GM19452 (cell line): ENCODE results near the gene KRT20.

Experiments used
- ATAC-seq: cut with Tn5 transposase; IDR thresholded peaks from one replicate; pipeline ENCODE4 v1.9.1; 2021; ENCODE audit not compliant: unreplicated experiment

KRT20 gene

DNA sequence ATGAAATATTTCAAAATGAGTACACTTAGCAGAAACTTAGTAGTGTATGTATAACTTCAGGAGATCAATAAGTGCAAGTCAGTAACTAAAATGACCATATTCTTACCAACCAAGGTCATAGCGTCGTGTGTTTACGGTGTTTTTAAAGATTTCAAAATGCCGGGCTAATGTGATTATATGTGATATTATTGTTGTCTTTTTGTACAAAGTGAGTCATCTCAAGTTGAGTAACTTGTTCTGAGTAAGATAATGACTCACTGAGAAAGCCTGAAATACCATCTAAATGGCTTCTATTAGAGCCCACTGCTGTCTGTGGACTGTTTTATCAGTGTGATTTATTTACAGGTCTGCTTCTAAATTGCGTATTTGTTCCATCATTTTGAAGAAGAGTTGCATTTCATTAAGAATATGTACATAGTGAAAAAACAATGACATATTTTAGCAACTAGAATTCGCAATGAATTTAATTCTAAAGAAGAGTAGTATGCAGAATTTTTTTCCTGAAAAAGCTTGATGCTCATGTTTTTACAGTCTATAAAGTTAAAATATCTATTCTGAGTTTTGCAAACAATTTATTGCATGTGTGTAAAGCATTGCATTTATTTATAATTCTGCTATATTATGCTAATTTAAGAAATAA, 30.7 kb downstream of the KRT20 start:
- ATAC-seq, result no peak

DNA sequence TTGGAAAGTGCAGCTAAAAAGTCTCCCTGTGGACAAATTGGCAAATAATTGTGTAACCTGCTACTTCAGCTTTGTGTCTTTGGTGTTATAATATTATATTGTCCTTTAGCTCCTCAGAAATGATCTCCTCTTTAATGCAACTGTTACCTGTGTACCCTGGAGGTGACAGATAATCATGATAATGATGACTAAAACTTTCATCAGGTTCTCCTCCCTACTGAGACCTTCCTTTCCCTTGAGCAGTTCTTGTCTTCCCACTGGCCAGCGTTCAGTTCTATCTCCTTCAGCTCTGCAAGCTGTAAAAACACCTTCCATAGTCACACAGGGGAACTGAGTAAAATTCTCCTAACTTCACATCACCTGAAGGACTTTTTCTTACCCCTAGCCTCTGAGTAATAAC, 32.7 kb downstream of the KRT20 start:
- no peak for ATAC-seq

DNA sequence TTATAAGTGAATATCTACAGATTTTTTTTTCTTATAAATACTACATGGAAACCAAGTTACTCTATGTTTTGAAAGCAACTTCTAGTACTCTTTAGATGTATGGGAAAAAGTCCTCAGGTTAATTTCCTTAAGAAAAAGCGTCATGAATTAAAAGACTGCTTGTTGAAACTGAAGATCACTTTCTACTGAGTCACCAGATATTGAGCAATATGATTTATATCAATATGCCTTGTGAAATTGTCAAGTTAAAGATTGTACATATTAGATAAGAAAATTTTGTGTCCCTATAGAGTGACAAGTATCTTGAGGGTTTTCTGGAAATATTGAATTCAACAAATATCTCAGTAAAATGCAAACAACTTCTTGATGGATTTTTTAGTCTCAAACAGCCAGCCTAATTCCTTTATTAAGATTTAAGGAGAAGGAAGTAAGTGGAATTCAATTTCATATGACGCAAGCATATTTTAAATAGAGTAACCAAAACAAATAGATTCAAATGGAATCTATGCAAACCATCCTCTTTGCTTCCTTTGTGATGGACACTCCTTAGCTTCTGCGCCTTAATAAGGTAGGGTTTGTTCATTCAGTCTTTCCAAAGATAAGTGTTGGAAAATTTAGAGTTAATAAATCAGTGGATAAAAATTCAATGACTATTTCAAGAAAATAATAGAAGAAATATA, 34.6 kb downstream of the KRT20 start:
- ATAC-seq, result no peak

DNA sequence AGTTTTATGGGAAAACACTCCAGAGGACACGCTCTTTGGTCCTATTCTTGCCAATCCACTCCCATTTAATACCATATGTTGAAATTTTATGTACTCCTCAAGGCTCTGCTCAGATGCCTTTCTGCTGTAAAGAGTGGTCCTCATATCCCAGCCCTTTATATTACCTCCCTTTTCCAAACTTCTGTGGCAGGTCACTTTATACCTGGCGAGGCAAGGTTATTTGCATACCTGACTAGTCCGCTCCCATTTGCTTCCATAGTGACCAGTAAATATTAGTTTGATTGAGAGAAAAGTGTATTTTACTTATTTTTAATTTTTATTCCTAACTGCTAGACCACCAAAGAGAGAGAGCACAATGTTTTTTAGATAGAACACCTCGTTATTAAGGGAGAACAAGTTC, 35.3 kb downstream of the KRT20 start:
- no peak for ATAC-seq

DNA sequence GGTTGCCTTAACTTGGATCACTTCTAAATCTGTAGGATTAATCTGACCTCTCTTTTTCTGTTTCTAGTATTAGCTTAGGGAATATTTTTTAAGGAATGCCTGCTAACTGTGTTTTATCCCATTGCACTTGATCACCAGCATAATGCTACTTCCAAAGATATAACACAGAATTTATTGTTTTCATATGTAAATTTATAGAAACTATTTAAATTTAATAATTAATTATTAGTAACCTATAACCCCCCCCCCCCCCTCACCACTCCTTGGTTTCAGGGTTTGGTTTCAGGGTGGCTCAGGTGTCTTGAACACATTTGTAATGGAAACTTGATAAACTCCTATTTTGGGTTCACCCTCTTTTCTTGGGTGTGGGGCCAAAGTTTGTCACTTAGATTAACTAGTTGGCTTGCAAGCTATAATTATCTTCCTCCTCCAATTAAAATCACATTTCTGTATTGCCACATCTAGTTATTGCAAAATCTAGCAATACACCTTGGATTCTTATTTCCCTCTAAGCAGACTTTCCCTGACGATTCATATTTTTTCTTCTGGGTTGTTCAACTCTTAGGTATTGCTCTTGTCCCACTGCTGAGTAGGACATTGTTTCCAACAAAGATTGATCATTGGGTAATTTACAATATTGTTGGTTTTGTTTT, 36.3 kb downstream of the KRT20 start:
- ATAC-seq, result no peak

- ATAC-seq, result no peak
Measured at GRCh38 chr17:40846515-40847144, 38.4 kb downstream of the KRT20 start.

DNA sequence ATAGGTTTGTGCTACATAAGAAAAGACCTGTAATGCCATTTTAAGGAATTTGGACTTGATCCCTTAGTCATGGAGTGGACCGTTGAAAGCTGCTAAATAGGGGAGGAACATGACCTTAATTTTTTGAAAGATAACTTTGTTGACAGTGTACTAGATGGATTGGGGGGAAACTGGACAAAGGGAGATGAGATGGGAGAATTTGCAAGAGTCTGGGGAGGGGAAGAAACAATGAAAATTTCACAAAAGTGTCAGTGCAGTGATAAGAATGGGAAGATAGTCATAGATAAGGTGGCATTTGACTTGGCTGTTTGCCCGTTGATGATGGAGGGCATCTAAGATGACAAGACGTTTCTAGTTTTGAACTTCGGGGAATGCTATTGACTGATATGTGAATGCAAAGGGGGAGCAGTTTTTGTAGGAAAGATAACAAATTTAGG, 40.4 kb downstream of the KRT20 start:
- no peak for ATAC-seq

GRCh38 chr17:40843242-40843641, 41.8 kb downstream of the KRT20 start:
- ATAC-seq, result no peak

- no peak for ATAC-seq
Measured at GRCh38 chr17:40841246-40841645, 43.8 kb downstream of the KRT20 start.

DNA sequence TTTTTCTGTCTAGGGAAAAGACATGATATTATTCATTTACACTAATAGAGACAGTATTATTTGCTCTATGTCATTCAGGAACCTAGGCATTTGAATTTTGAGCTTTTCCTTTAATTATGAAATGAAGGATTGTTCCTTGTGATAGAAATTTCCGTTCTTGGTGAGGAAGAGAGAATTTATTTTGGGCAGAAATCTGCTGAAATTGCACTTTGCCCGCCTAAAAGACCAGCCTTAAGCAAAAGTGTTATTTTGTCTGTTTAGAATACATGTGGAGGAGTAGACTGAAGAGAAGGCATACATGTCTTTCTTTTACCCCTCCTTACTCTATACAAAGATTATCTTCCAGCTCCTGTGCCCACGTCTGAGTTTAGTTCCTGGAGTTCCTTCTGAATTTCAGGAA, 45.8 kb downstream of the KRT20 start:
- no peak for ATAC-seq

DNA sequence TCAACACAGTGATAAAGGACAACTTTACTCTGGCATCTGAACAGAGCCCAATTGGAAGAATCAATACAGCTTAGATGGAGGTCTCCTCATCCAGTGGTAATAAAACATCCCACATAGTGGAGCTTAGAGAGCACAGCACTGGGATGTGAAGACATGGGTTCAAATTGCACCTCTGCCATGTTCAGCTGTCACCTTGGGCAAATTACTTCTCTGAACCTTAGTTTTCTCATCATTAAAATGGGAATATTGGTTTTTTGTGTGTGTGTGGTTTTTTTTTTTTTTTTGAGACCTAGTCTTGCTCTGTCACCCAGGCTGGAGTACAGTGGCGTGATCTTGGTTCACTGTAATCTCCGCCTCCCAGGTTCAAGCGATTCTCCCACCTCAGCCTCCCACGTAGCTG, 49.0 kb downstream of the KRT20 start:
- ATAC-seq, result no peak

- no peak for ATAC-seq
Measured at GRCh38 chr17:40833882-40834281, 51.2 kb downstream of the KRT20 start.

GRCh38 chr17:40832840-40833239, 52.2 kb downstream of the KRT20 start:
- ATAC-seq, result no peak

GRCh38 chr17:40830085-40830776, 54.8 kb downstream of the KRT20 start:
- no peak for ATAC-seq

DNA sequence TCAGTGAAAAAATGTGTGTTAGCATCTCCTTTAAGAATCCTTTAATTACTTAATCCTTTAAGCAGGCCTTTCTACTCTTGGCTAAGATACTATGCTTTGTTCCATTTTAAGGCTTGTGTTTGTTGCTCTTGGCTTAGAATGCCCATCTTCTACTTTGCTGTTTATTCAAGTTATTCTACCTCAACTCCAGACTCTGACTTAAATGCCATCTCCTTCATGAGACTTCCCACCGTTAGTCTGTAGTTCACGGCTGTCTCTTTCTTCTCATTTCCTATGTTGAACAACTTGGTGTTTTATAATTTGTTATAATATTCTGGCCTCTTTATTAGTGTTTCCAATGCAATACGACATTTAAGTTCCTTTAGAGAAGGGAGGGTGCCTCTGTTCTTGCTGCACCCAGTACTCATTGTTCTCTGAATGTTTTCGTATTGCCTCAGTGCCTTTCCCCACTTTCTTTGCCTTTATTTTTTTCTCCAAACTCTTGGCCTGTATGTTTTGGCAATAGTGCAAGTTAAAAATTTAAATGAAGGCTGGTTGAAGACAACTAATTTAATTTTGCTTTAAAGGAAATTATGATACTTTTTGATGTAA, 56.5 kb downstream of the KRT20 start:
- no peak for ATAC-seq

- ATAC-seq, result no peak
Measured at GRCh38 chr17:40827746-40828453, 57.1 kb downstream of the KRT20 start.
